ENCODE results near the gene CBX8. TPM values are rescaled to one million over a fixed set of nuclear protein-coding genes. Genes with fewer than 3 reads are reported as not detected.
A peak's percentile ranks its signal among the peaks of the same experiment; 100 is the strongest.

Gene CBX8
- 19.8 and 22.8 TPM in 2 replicates for total RNA-seq (2014; rRNA removed; shearing (Covaris generic); ENCODE audit: low replicate concordance)

GRCh38 chr17:79796763-79797491 lies at the start of gene CBX8:
Gene CBX8 (minus strand): TSS chr17:79797077. CDS start chr17:79796998, 79 bp downstream.
- peak; percentile 99 for DNase-seq (ENCODE audit: low read depth)
- in situ Hi-C loops (cut with HindIII; ENCODE audit: low pct_unique_long_range_greater_than_20kb, low sequenced_read_pairs): no loop called here

GRCh38 chr17:79845601-79845949 lies 48.7 kb upstream of the CBX8 start:
- DNase-seq (ENCODE audit: low read depth): no peak
- in situ Hi-C loops (cut with HindIII; ENCODE audit: low pct_unique_long_range_greater_than_20kb, low sequenced_read_pairs): no loop called here

DNA sequence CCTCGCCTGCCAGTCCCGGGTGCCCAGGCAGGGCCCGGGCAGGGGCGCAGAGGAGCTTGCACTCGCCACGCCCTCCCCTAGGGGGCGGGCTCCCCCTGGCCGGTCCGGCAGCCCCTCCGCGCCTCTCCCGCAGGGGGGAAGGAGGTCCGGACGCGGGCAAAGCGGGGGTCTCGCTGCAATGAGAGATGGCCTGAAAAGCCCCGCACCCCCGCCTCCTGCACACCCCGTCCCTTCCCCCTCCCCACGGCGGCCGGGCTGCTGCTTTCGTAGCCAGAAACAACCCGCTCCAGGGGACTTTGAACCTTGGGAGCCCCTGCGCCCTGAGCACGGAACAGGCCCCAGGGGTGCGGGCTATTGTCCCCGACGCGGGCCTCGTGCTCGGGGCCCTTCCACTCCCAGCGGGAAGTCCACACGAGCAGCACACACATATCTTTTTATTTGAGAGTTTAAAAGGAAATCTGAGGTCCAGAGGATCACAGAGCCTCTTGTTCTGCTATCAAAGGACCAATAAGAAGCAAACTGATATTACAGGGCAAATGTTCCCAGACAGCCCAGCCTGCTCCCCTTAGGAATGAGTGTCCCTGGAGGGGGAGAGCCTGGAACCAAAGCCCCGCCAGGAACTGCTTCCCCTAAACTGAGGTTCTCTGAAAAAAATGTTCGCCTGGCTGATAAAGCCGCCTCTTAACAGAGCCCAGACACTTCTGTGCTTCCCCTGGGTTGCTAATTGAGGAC lies 48.2 kb upstream of the CBX8 start:
- in situ Hi-C loops (cut with HindIII; ENCODE audit: low pct_unique_long_range_greater_than_20kb, low sequenced_read_pairs): no loop called here
- DNase-seq (ENCODE audit: low read depth): no peak

DNA sequence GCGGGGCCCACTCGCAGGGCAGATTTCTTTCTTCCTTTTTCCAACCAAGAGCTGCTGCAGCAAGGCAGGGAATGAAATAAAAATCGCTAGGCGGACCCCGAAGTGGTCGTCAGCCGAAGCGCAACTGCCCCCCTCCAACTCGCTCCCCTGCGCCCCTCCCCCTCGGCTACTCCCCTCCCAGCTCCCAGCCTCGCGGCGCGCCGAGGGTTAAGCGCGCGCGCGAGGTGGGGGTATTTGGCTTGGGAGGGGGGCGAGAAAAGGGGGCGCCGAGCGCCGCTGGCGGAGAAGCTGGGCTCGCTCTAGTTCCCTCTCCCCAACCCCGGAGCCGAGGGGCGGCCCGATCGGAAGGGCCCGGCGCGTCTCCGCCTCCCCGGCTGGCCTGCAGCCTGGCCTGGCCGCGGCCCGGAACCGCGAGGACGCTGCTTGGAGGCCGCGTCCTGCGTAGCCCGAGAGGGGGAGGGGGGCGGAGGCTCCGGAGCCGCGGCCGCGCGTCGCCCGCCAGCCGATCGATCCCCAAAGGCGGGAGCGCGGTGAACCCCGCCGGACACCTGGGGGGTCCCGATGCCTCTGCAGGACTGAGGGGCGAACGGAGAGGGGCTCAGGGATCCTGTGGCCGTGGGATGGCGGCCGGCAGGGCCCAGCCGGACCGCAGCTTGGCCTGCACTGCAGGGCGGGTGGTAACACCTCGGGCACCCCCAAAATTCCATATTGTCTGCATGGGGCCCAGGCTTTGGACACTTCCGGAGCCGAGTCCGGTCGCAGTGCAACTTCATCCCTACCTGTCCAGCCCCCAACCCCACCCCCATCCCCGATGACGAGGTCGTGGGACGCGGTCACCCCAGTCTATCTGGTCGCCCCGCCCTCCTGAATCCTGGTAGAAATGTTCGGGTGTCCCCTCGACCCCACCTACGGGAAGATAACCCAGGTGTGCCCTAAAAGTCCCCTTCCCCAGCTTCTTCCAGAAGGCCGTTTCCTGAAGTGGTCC lies 47.2 kb upstream of the CBX8 start:
- in situ Hi-C loops (cut with HindIII; ENCODE audit: low pct_unique_long_range_greater_than_20kb, low sequenced_read_pairs): no loop called here
- peak; percentile 72 for DNase-seq (ENCODE audit: low read depth)

- in situ Hi-C loops (cut with HindIII; ENCODE audit: low pct_unique_long_range_greater_than_20kb, low sequenced_read_pairs): no loop called here
- no peak for DNase-seq (ENCODE audit: low read depth)
These were observed 46.6 kb upstream of the CBX8 start for GRCh38 chr17:79843474-79843815.

- no peak for DNase-seq (ENCODE audit: low read depth)
- in situ Hi-C loops (cut with HindIII; ENCODE audit: low pct_unique_long_range_greater_than_20kb, low sequenced_read_pairs): no loop called here
These were observed 46.0 kb upstream of the CBX8 start for GRCh38 chr17:79842656-79843473.

- in situ Hi-C loops (cut with HindIII; ENCODE audit: low pct_unique_long_range_greater_than_20kb, low sequenced_read_pairs): no loop called here
- no peak for DNase-seq (ENCODE audit: low read depth)
These were observed 45.3 kb upstream of the CBX8 start for GRCh38 chr17:79842136-79842655.

- in situ Hi-C loops (cut with HindIII; ENCODE audit: low pct_unique_long_range_greater_than_20kb, low sequenced_read_pairs): no loop called here
- DNase-seq (ENCODE audit: low read depth): no peak
These were observed 44.7 kb upstream of the CBX8 start for GRCh38 chr17:79841369-79842135.

GRCh38 chr17:79840989-79841286 lies 44.1 kb upstream of the CBX8 start:
- no peak for DNase-seq (ENCODE audit: low read depth)
- in situ Hi-C loops (cut with HindIII; ENCODE audit: low pct_unique_long_range_greater_than_20kb, low sequenced_read_pairs): no loop called here

- in situ Hi-C loops (cut with HindIII; ENCODE audit: low pct_unique_long_range_greater_than_20kb, low sequenced_read_pairs): no loop called here
- no peak for DNase-seq (ENCODE audit: low read depth)
These were observed 43.6 kb upstream of the CBX8 start for GRCh38 chr17:79840269-79840988.

DNA sequence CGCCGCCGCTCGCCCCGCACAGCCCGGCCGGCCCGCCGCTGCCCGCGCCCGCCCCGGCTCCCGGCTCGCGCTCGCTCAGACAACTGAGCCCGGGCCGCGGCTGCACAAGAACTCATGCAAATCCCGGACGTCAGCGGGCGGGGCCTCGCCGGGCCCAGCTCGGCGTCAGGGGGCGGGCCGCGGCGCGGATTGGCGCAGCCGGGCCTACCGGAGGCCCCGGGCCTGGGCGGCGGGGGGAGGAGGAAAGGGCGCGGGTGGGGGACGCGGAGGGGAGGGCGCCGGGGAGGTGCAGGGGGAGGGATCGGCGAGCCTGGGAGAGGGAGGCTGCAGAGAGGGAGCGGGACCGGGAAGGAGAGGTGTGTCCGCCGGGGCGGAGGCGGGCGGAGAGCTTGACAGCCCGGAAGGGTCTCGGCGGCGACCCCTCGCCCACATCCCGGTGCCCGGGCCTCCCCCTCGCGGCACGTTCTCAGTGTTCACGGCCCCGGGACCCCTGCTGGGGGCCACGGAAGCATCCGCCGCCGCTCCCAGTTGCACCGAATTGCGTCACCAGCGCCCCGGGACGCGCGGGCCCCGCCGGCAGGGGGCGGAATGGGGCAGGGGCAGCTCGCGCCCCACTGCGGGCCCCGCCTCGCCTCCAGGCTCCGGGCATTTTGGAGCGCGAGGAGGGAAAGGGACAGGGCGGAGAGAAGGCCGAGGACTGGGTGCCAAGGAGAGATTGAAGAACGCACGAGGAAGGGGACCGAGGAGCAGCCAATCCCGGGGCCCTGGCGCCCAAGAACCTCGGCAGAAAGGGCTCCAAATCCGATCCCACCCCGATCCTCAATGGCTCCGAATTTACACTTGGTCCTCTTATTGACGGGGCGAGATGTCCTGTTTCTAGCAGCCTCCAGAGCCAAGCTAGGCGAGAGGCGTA lies 42.7 kb upstream of the CBX8 start, which contains the start of gene CBX4:
Gene CBX4, minus strand, starts transcription at position 85 of the 913 bp plus-strand sequence. CDS start 189 bp downstream, outside the sequence.
- in situ Hi-C loops (cut with HindIII; ENCODE audit: low pct_unique_long_range_greater_than_20kb, low sequenced_read_pairs): no loop called here
- peak; percentile 84 for DNase-seq (ENCODE audit: low read depth)

DNA sequence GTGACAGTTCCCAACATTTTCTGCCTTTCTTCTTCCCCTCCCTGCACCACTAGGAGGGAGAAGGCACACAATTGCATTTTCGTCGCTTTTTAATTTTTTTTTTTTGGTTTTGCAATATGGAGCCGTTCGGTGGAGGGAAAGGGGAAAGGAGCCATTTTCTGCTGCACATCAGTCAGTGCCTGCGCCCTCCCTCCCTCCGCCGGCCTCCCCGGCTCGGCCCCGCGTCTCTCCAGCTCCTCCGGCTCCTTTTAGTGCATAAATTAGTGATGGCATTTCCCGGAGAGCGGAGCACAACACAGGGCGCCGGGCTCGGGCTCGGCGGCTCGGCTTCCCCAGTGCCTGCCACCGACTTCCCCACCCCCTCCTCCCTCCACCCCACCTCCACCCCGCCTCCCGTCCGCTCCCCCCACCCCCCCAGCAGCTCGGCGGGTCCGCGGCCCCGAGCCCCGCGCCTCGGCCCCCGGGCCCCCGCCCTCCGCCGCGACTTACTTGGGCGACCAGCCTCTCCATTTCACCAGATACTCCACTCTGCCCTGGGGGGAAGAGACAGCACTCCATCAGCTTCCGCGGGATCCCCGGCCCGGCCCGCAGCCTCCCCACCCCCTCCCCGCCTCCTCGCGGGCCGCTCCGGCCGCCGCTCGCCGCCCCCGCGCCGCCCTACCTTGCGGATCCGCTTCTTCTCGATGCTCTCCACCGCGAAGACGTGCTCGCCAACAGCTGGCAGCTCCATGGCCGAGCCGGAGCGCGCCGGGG lies 41.8 kb upstream of the CBX8 start:
- in situ Hi-C loops (cut with HindIII; ENCODE audit: low pct_unique_long_range_greater_than_20kb, low sequenced_read_pairs): no loop called here
- peak; percentile 75 for DNase-seq (ENCODE audit: low read depth)

DNA sequence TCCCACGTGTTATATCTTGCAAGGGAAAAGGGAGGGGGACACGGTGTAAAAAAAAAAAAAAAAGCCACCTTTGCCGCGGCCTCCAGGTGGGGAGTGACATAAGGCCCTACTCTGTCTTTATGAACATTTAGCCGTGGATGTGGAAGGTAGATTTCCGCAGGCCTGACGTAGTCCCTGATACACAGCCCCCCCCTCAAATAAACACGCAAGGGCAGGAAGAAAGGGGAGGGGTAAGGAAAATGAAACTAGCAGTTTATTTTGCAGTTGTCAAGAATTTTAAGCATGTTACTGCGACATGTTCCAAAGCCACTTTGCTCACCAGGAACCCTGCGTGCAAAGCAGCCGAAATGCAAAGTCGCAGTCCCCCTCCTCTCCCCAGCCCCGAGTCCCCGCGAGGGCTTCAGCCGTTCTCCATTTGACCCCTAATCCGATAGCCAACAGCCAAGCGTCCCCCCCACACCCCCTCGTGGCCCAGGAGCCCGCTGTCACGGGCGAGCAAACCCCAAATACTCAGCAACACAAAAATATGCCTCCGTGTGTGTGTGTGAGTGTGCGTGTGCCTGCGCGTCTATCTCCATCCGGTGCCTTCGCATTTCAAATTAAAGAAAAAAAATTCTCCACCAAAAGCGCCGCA lies 41.1 kb upstream of the CBX8 start:
- DNase-seq (ENCODE audit: low read depth): peak; percentile 30
- in situ Hi-C loops (cut with HindIII; ENCODE audit: low pct_unique_long_range_greater_than_20kb, low sequenced_read_pairs): no loop called here

GRCh38 chr17:79836972-79837887 lies 40.4 kb upstream of the CBX8 start:
- peak; percentile 61 for DNase-seq (ENCODE audit: low read depth)
- in situ Hi-C loops (cut with HindIII; ENCODE audit: low pct_unique_long_range_greater_than_20kb, low sequenced_read_pairs): no loop called here

All from Caki2 (cell line).